GM12891 (cell line): ENCODE results near the gene ALCAM.

Experiments used
- POLR2A ChIP-seq: IDR thresholded peaks from 2 replicates; pipeline ENCODE4 v1.6.1; 2011; ENCODE audit warnings: low read depth, low read length, control low read depth
- POLR2AphosphoS5 ChIP-seq: IDR thresholded peaks from 2 replicates; pipeline ENCODE4 v1.6.1; 2011; ENCODE audit warnings: low read depth, low read length, control low read depth
- TAF1 ChIP-seq: IDR thresholded peaks from 2 replicates; pipeline ENCODE4 v1.6.1; 2011; ENCODE audit warnings: low read depth, low read length, control low read depth

DNA sequence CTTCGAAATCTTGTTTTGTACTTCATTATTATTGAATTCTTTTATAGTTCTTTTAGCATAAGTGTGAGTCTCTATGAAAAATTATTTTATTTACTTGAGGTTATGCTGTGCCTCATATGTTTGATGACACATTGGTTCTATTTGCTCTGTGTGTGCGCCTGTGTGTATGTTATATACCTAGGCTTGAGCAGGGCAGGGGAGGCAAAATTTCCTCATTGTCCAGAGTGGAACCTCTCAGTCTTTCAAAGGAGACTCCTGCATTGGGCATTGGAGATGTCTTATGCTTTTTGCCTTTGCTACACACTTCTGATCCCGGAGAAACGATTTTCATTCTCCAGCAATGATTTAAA is 58.4 kb downstream of the ALCAM start:
- TF ChIP-seq POLR2A = no peak
- no peak for TF ChIP-seq POLR2AphosphoS5
- TF ChIP-seq TAF1 = no peak
